K562 (cell line): Measurements from ENCODE around the gene METAP1D. TPM values are rescaled to one million over a fixed set of nuclear protein-coding genes. Genes with fewer than 3 reads are reported as not detected.
A peak's percentile ranks its signal among the peaks of the same experiment; 100 is the strongest.

Source experiments
- AFF1 ChIP-seq, 2 experiments: fragments of 450-650 bp; IDR thresholded peaks; 2 replicates each; pipeline ENCODE4 v1.6.1; 2018; ENCODE audit warnings: mild to moderate bottlenecking in 2 of 2, low read depth in 1 of 2; ENCODE audit not compliant: partially characterized antibody in 2 of 2
- BRCA1 ChIP-seq, 2 experiments: fragments of 450-650 bp in 1 of 2; sonication (generic) in 1 of 2; formaldehyde crosslinking in 1 of 2; IDR thresholded peaks; 2 replicates each; pipeline versions ENCODE4 v1.5.0 to v1.6.1; 2017 to 2020; ENCODE audit warnings: mild to moderate bottlenecking in 1 of 2, missing genetic modification reagents in 1 of 2
- BRD9 ChIP-seq: fragments of 450-650 bp; IDR thresholded peaks from 2 replicates; pipeline ENCODE4 v1.6.1; 2018; ENCODE audit warnings: low read depth; ENCODE audit not compliant: partially characterized antibody
- CREBBP ChIP-seq: IDR thresholded peaks from one replicate; pipeline ENCODE4 v1.6.1; 2012; ENCODE audit warnings: low read depth, mild to moderate bottlenecking, control low read depth, inconsistent platforms, low read length
- HMBOX1 ChIP-seq: sonication (generic); IDR thresholded peaks from 2 replicates; pipeline ENCODE4 v1.6.1; 2016
- HMGN3 ChIP-seq: IDR thresholded peaks from 2 replicates; pipeline ENCODE4 v1.6.1; 2011; ENCODE audit warnings: borderline replicate concordance, low read depth, mild to moderate bottlenecking, mixed read lengths, low read length; ENCODE audit not compliant: insufficient read length; ENCODE audit errors: extremely low read depth
- NCOR1 ChIP-seq: fragments of 450-650 bp; IDR thresholded peaks from 2 replicates; pipeline ENCODE4 v1.6.1; 2016; ENCODE audit warnings: mild to moderate bottlenecking, moderate library complexity
- NKRF ChIP-seq: fragments of 450-650 bp; IDR thresholded peaks from 2 replicates; pipeline ENCODE4 v1.6.1; 2016; ENCODE audit warnings: borderline replicate concordance
- RAD51 ChIP-seq: fragments of 450-650 bp; IDR thresholded peaks from 2 replicates; pipeline ENCODE4 v1.7.1; 2016; ENCODE audit warnings: low read depth, mild to moderate bottlenecking, borderline replicate concordance
- SRSF3 ChIP-seq: fragments of 200-400 bp; formaldehyde crosslinking; IDR thresholded peaks from 2 replicates; pipeline ENCODE4 v1.6.1; 2016; ENCODE audit warnings: mild to moderate bottlenecking, low read length, moderate library complexity; ENCODE audit not compliant: insufficient read depth
- TGIF2 ChIP-seq: sonication (generic); formaldehyde crosslinking; IDR thresholded peaks from 2 replicates; pipeline ENCODE4 v1.8.1; 2022; ENCODE audit warnings: mild to moderate bottlenecking, missing genetic modification reagents, moderate library complexity
- TRIM28 ChIP-seq: fragments of 450-650 bp; IDR thresholded peaks from 2 replicates; pipeline ENCODE4 v1.6.1; 2017
- ZNF282 ChIP-seq: sonication (generic); formaldehyde crosslinking; IDR thresholded peaks from 2 replicates; pipeline ENCODE4 v1.8.1; 2023; ENCODE audit warnings: missing genetic modification reagents
- polyA plus RNA-seq, 8 experiments: library from polyadenylated mRNA; depleted of rRNA in 4 of 8; stranded (reverse) in 5 of 8; unstranded in 3 of 8; fragments of >200 nt; fragmentation: Nextera tagmentation in 2 of 8; fragmentation: Illumina TruSeq in 1 of 8; extraction: Ambion mirVana in 2 of 8; extraction: Trizol in 1 of 8; gene quantifications; 2 replicates each; pipeline versions ENCODE4 v1.2.1 to v1.2.3, GENCODE V29; 2011 to 2014; ENCODE audit warnings: inconsistent platforms in 1 of 8, missing spikeins in 1 of 8
- total RNA-seq, 7 experiments: library from RNA; depleted of rRNA in 6 of 7; stranded (reverse); fragments of >200 nt in 6 of 7; fragmentation: Illumina TruSeq in 2 of 7; extraction: Trizol in 2 of 7; gene quantifications; 2 replicates each; pipeline versions ENCODE4 v1.2.1 to v1.2.3, GENCODE V29; 2011 to 2021; ENCODE audit warnings: low replicate concordance in 1 of 7
- TF ChIP-seq, protein P1 (sequence below): fragments of 450-650 bp; formaldehyde crosslinking; IDR thresholded peaks from 2 replicates; pipeline ENCODE4 v1.4.0; 2022; ENCODE audit warnings: missing genetic modification characterization

The METAP1D gene
- total and polyA plus RNA-seq, 9 of the 15 experiments (the other 6 are each of a cell fraction or from before 2014, with no cell fraction given) = 8.0 to 23.4 (median 15.7) TPM

DNA sequence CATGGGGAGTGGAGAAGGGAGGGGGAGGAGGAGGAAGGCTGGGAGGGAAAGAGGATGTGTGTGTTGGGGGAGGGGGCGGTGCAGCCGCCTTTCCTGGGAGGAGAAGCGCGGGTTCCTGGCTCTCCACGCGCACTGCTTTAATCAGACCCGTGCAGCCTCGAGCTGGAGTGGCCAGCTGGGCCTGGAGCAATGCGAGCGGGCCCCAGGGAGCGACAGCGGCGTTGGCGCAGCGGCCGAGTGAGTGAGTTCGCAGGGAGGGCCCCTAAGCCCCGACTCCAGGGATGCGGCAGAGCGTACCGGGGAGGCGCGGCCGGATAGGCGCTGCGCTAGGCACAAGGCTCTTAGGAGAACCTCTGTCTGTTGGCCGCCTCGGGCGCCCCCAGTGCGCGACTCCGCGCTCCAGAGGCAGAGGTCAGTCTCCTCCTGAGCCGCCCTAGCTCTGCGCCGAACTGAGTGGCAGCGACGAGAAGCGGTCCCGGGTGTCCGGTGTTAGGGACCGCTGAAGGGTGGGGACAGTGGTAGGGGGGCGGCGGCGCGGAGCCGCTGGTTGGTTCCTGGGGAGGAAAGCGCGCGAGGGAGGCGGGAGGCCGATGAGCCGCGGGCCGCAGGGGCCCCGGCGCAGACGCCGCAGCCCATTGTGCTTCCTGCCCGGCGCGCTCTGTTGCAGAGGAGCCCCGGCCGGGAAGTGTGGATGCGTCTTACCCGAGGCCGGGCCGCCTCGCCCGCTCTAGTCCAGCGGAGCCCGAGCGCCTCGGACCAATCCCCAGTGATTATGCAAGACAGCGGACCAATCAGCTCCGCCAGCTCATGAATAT is 85.1 kb downstream of the METAP1D start (continued):
- TF ChIP-seq AFF1 (IDR thresholded peaks at IDR 0.05; ENCODE audit: low read depth in 1 of 2, partially characterized antibody in 2 of 2) = no peak
- TF ChIP-seq BRD9 = peak; percentile 71
- peak; percentile 92; the same call in 1 of the 2 replicates for TF ChIP-seq TGIF2 (CRISPR knock-in tag)
- TF ChIP-seq BRCA1 (IDR thresholded peaks at IDR 0.05) = no peak
- no peak for TF ChIP-seq BRCA1 (CRISPR knock-in tag; IDR thresholded peaks at IDR 0.05)
- TF ChIP-seq CREBBP = no peak
- TF ChIP-seq, protein P1, sequence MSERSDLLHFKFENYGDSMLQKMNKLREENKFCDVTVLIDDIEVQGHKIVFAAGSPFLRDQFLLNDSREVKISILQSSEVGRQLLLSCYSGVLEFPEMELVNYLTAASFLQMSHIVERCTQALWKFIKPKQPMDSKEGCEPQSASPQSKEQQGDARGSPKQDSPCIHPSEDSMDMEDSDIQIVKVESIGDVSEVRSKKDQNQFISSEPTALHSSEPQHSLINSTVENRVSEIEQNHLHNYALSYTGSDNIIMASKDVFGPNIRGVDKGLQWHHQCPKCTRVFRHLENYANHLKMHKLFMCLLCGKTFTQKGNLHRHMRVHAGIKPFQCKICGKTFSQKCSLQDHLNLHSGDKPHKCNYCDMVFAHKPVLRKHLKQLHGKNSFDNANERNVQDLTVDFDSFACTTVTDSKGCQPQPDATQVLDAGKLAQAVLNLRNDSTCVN (CRISPR knock-in tag) = 0 out of 2 replicates have a peak, but pooled peaks have one; percentile 8
- no peak for TF ChIP-seq RAD51
- TF ChIP-seq TRIM28 = no peak
- TF ChIP-seq ZNF282 (CRISPR knock-in tag) = peak; percentile 88; the same call in 1 of the 2 replicates
- TF ChIP-seq NKRF = peak; percentile 54
- 0 out of 2 replicates have a peak, but pooled peaks have one; percentile 24 for TF ChIP-seq SRSF3
- no peak for TF ChIP-seq NCOR1
- peak; percentile 57 for TF ChIP-seq HMGN3
- TF ChIP-seq HMBOX1 = no peak
